ENCODE measurements around the gene BOLA1.

GRCh38 chr1:149881876-149882275 is 17.5 kb upstream of the BOLA1 start:
- TF ChIP-seq, protein P1, sequence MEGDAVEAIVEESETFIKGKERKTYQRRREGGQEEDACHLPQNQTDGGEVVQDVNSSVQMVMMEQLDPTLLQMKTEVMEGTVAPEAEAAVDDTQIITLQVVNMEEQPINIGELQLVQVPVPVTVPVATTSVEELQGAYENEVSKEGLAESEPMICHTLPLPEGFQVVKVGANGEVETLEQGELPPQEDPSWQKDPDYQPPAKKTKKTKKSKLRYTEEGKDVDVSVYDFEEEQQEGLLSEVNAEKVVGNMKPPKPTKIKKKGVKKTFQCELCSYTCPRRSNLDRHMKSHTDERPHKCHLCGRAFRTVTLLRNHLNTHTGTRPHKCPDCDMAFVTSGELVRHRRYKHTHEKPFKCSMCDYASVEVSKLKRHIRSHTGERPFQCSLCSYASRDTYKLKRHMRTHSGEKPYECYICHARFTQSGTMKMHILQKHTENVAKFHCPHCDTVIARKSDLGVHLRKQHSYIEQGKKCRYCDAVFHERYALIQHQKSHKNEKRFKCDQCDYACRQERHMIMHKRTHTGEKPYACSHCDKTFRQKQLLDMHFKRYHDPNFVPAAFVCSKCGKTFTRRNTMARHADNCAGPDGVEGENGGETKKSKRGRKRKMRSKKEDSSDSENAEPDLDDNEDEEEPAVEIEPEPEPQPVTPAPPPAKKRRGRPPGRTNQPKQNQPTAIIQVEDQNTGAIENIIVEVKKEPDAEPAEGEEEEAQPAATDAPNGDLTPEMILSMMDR (IDR thresholded peaks at IDR 0.05), result no peak
- no peak for TF ChIP-seq POLR2AphosphoS5 (IDR thresholded peaks at IDR 0.05)
